NCI-H446 (cell line): Measurements from ENCODE around the gene GPX3.

Source experiments
- DNase-seq, 2 experiments: peaks; one replicate each; lab custom pipeline; 2025; lab: John Stamatoyannopoulos, UW

The GPX3 gene

GRCh38 chr5:151012862-151013261 lies 7.5 kb upstream of the GPX3 start:
- DNase-seq: no peak

GRCh38 chr5:151014680-151015343 lies 5.6 kb upstream of the GPX3 start:
- DNase-seq: no peak

- no peak for DNase-seq
Observed at GRCh38 chr5:151015974-151016587, 4.3 kb upstream of the GPX3 start.

GRCh38 chr5:151016700-151017099 lies 3.7 kb upstream of the GPX3 start:
- DNase-seq: no peak

GRCh38 chr5:151017897-151018296 lies 2.5 kb upstream of the GPX3 start:
- no peak for DNase-seq

- no peak for DNase-seq
Observed at GRCh38 chr5:151018846-151019245, 1.5 kb upstream of the GPX3 start.

GRCh38 chr5:151019331-151019730 lies 1.1 kb upstream of the GPX3 start:
- peak in 1 of 2 experiments; percentile 26 for DNase-seq

- DNase-seq: no peak
Observed at GRCh38 chr5:151021746-151022145, 1.4 kb downstream of the GPX3 start.

- no peak for DNase-seq
Observed at GRCh38 chr5:151022511-151023018, 2.2 kb downstream of the GPX3 start.

GRCh38 chr5:151023047-151023615 lies 2.7 kb downstream of the GPX3 start:
- DNase-seq: peak in 1 of 2 experiments; percentile 6

- DNase-seq: no peak
Observed at GRCh38 chr5:151023651-151024050, 3.3 kb downstream of the GPX3 start.

- no peak for DNase-seq
Observed at GRCh38 chr5:151024440-151025249, 4.3 kb downstream of the GPX3 start.

GRCh38 chr5:151025250-151025606 lies 4.8 kb downstream of the GPX3 start:
- DNase-seq: no peak

GRCh38 chr5:151026088-151026487 lies 5.7 kb downstream of the GPX3 start:
- no peak for DNase-seq

- DNase-seq: no peak
Observed at GRCh38 chr5:151026679-151027078, 6.3 kb downstream of the GPX3 start.

- no peak for DNase-seq
Observed at GRCh38 chr5:151027961-151028479, 7.6 kb downstream of the GPX3 start.

- no peak for DNase-seq
Observed at GRCh38 chr5:151028717-151029116, 8.3 kb downstream of the GPX3 start.

GRCh38 chr5:151029179-151030055 lies 9.0 kb downstream of the GPX3 start:
- no peak for DNase-seq

- no peak for DNase-seq
Observed at GRCh38 chr5:151030056-151030336, 9.6 kb downstream of the GPX3 start.

GRCh38 chr5:151030379-151030778 lies 10.0 kb downstream of the GPX3 start:
- DNase-seq: no peak

GRCh38 chr5:151031554-151031953 lies 11.2 kb downstream of the GPX3 start:
- no peak for DNase-seq
